CD4-positive, CD25-positive, alpha-beta regulatory T cell (primary cell): ENCODE data around the gene ATXN1. TPM values are rescaled to one million over a fixed set of nuclear protein-coding genes. Genes with fewer than 3 reads are reported as not detected.

Source experiments
- ATAC-seq, 2 donors: fragments of 150-1000 bp; cut with Tn5 transposase; one replicate each; pipeline ENCODE4 v1.10.0; 2021; ENCODE audit warnings: low read depth in 2 of 2, moderate number of reproducible peaks in 2 of 2, moderate library complexity in 1 of 2
- DNase-seq, 3 donors: peaks; one replicate each; pipeline versions ENCODE4 v3.0.0 to v3.0.0-alpha.2; 2012 to 2022; ENCODE audit warnings: mixed read lengths in 1 of 3
- H3K27ac ChIP-seq: one replicate; pipeline ENCODE4 v1.7.0; 2013; ENCODE audit warnings: mild to moderate bottlenecking, low read length; ENCODE audit not compliant: insufficient read depth, poor library complexity, severe bottlenecking
- H3K27me3 ChIP-seq: one replicate; pipeline ENCODE4 v1.7.0; 2013; ENCODE audit warnings: low read length; ENCODE audit not compliant: control insufficient read depth, insufficient read depth
- H3K36me3 ChIP-seq: one replicate; pipeline ENCODE4 v1.7.0; 2013; ENCODE audit warnings: mild to moderate bottlenecking, low read length, moderate library complexity; ENCODE audit not compliant: control insufficient read depth, insufficient read depth
- H3K4me1 ChIP-seq: 2 replicates; pipeline ENCODE4 v1.7.0; 2013; ENCODE audit warnings: mild to moderate bottlenecking, low read length; ENCODE audit not compliant: insufficient read depth, control insufficient read depth, poor library complexity, severe bottlenecking
- H3K4me3 ChIP-seq: one replicate; pipeline ENCODE4 v1.7.0; 2013; ENCODE audit warnings: low read depth, mild to moderate bottlenecking, low read length, moderate library complexity
- H3K9me3 ChIP-seq, 2 experiments: 1 replicate in 1 of 2; 2 replicates in 1 of 2; pipeline ENCODE4 v1.7.0; 2013; ENCODE audit warnings: low read length in 2 of 2, mild to moderate bottlenecking in 1 of 2, moderate library complexity in 1 of 2; ENCODE audit not compliant: control insufficient read depth in 2 of 2
- H3K27ac Mint-ChIP-seq, 3 donors: one replicate each; pipeline ENCODE4 v1.8.0; 2020 to 2022; ENCODE audit warnings: mild to moderate bottlenecking in 3 of 3, mixed read lengths in 3 of 3, moderate library complexity in 2 of 3
- H3K27me3 Mint-ChIP-seq: one replicate; pipeline ENCODE4 v1.8.0; 2022; ENCODE audit warnings: mild to moderate bottlenecking, mixed read lengths
- H3K36me3 Mint-ChIP-seq: one replicate; pipeline ENCODE4 v1.8.0; 2020; ENCODE audit warnings: mixed read lengths
- H3K4me1 Mint-ChIP-seq, 4 donors: one replicate each; pipeline ENCODE4 v1.8.0; 2020 to 2022; ENCODE audit warnings: mixed read lengths in 4 of 4, mild to moderate bottlenecking in 1 of 4
- H3K4me3 Mint-ChIP-seq, 4 donors: one replicate each; pipeline ENCODE4 v1.8.0; 2020 to 2022; ENCODE audit warnings: mild to moderate bottlenecking in 4 of 4, mixed read lengths in 4 of 4, moderate library complexity in 3 of 4
- H3K9me3 Mint-ChIP-seq, 7 donors: one replicate each; pipeline ENCODE4 v1.8.0; 2020 to 2022; ENCODE audit warnings: mixed read lengths in 7 of 7, mild to moderate bottlenecking in 3 of 7, moderate library complexity in 2 of 7
- polyA plus RNA-seq, 4 donors: library from polyadenylated mRNA; unstranded; fragments of 300-500 nt; fragmentation: Illumina TruSeq; gene quantifications; one replicate each; pipeline ENCODE4 v1.2.3, GENCODE V29; 2021
- total RNA-seq: library from RNA; stranded (reverse); gene quantifications from one replicate; pipeline ENCODE4 v1.2.3, GENCODE V29; 2022

ATXN1 gene
- total and polyA plus RNA-seq, 5 donors from 2014 or later, result 15.8 to 191 (median 19.2) TPM

- no peaks in the 10 kb centered on the region for H3K9me3 ChIP-seq
- Mint-ChIP-seq H3K4me3 (no peak overlapping the region), H3K27ac (no peak overlapping the region), H3K36me3 (peaks cover 3% of the 10 kb centered on the region), H3K27me3 (no peaks in the 10 kb centered on the region), H3K9me3 (no peaks in the 10 kb centered on the region), H3K4me1 (peaks cover 3 to 31% (median 12%) of the 10 kb centered on the region in 4 donors)
- ATAC-seq (no peak), DNase-seq (no peak)
- H3K27me3 ChIP-seq, result no peaks in the 10 kb centered on the region
- peaks cover 6% of the 10 kb centered on the region for H3K36me3 ChIP-seq
- no peak overlapping the region for H3K27ac ChIP-seq
- no peaks in the 10 kb centered on the region for H3K4me1 ChIP-seq
- no peak overlapping the region for H3K4me3 ChIP-seq
Observed at GRCh38 chr6:16535564-16535963, 225.7 kb downstream of the ATXN1 start.

- no peaks in the 10 kb centered on the region for H3K9me3 ChIP-seq
- no peaks in the 10 kb centered on the region for H3K4me1 ChIP-seq
- H3K27ac ChIP-seq, result no peak overlapping the region
- no peak overlapping the region for H3K4me3 ChIP-seq
- no peak overlapping the region for H3K4me3 Mint-ChIP-seq
- no peaks in the 10 kb centered on the region for H3K36me3 ChIP-seq
- no peak overlapping the region for H3K27ac Mint-ChIP-seq
- DNase-seq (no peak), ATAC-seq (no peak)
- no peaks in the 10 kb centered on the region for H3K27me3 ChIP-seq
- no peaks in the 10 kb centered on the region for H3K36me3 Mint-ChIP-seq
- no peaks in the 10 kb centered on the region for H3K9me3 Mint-ChIP-seq
- no peaks in the 10 kb centered on the region for H3K27me3 Mint-ChIP-seq
- peaks cover 3 to 24% (median 10%) of the 10 kb centered on the region in 4 donors for H3K4me1 Mint-ChIP-seq
Observed at GRCh38 chr6:16533721-16534136, 227.5 kb downstream of the ATXN1 start.

GRCh38 chr6:16533210-16533609 lies 228.1 kb downstream of the ATXN1 start:
- Histone ChIP-seq H3K27me3 (no peaks in the 10 kb centered on the region), H3K4me1 (no peaks in the 10 kb centered on the region), H3K36me3 (no peaks in the 10 kb centered on the region), H3K9me3 (no peaks in the 10 kb centered on the region), H3K27ac (no peak overlapping the region), H3K4me3 (no peak overlapping the region)
- no peak overlapping the region for H3K4me3 Mint-ChIP-seq
- H3K27me3 Mint-ChIP-seq, result no peaks in the 10 kb centered on the region
- DNase-seq (no peak), ATAC-seq (no peak)
- peak overlapping the region in 1 of 3 donors; percentile 2 for H3K27ac Mint-ChIP-seq
- H3K4me1 Mint-ChIP-seq, result peaks cover 3 to 24% (median 9%) of the 10 kb centered on the region in 4 donors
- H3K36me3 Mint-ChIP-seq, result no peaks in the 10 kb centered on the region
- no peaks in the 10 kb centered on the region for H3K9me3 Mint-ChIP-seq

- no peak for DNase-seq
- Histone ChIP-seq H3K4me3 (no peak overlapping the region), H3K4me1 (no peaks in the 10 kb centered on the region), H3K36me3 (peaks cover 1% of the 10 kb centered on the region), H3K27ac (no peak overlapping the region), H3K9me3 (no peaks in the 10 kb centered on the region), H3K27me3 (no peaks in the 10 kb centered on the region)
- peaks cover 0 to 4% (median 0%) of the 10 kb centered on the region in 7 donors for H3K9me3 Mint-ChIP-seq
- ATAC-seq, result no peak
- peaks cover 2 to 22% (median 9%) of the 10 kb centered on the region in 4 donors for H3K4me1 Mint-ChIP-seq
- H3K27me3 Mint-ChIP-seq, result no peaks in the 10 kb centered on the region
- H3K4me3 Mint-ChIP-seq, result no peak overlapping the region
- peaks cover 19% of the 10 kb centered on the region for H3K36me3 Mint-ChIP-seq
- peak overlapping the region in 1 of 3 donors; percentile 15 for H3K27ac Mint-ChIP-seq
Observed at GRCh38 chr6:16527691-16528090, 233.6 kb downstream of the ATXN1 start.

- Histone ChIP-seq H3K27me3 (no peaks in the 10 kb centered on the region), H3K27ac (no peak overlapping the region), H3K4me1 (no peaks in the 10 kb centered on the region), H3K4me3 (no peak overlapping the region), H3K9me3 (no peaks in the 10 kb centered on the region), H3K36me3 (peaks cover 30% of the 10 kb centered on the region)
- peaks cover 34% of the 10 kb centered on the region for H3K36me3 Mint-ChIP-seq
- peak overlapping the region in 1 of 3 donors; percentile 60 for H3K27ac Mint-ChIP-seq
- DNase-seq (peak in 1 of 3 donors; percentile 49), ATAC-seq (peak; percentile 55 to 69)
- peaks cover 5 to 19% (median 8%) of the 10 kb centered on the region in 4 donors for H3K4me1 Mint-ChIP-seq
- H3K27me3 Mint-ChIP-seq, result no peaks in the 10 kb centered on the region
- peaks cover 0 to 4% (median 0%) of the 10 kb centered on the region in 7 donors for H3K9me3 Mint-ChIP-seq
- H3K4me3 Mint-ChIP-seq, result no peak overlapping the region
Observed at GRCh38 chr6:16524380-16524707, 236.9 kb downstream of the ATXN1 start.

- ATAC-seq, result no peak
- peak overlapping the region in 1 of 3 donors; percentile 60 for H3K27ac Mint-ChIP-seq
- no peaks in the 10 kb centered on the region for H3K4me1 ChIP-seq
- no peaks in the 10 kb centered on the region for H3K9me3 ChIP-seq
- peaks cover 34% of the 10 kb centered on the region for H3K36me3 Mint-ChIP-seq
- no peak overlapping the region for H3K4me3 Mint-ChIP-seq
- no peak overlapping the region for H3K27ac ChIP-seq
- no peak for DNase-seq
- peaks cover 9 to 22% (median 12%) of the 10 kb centered on the region in 4 donors for H3K4me1 Mint-ChIP-seq
- no peak overlapping the region for H3K4me3 ChIP-seq
- no peaks in the 10 kb centered on the region for H3K27me3 Mint-ChIP-seq
- H3K27me3 ChIP-seq, result no peaks in the 10 kb centered on the region
- H3K36me3 ChIP-seq, result peaks cover 30% of the 10 kb centered on the region
- peaks cover 0 to 4% (median 0%) of the 10 kb centered on the region in 7 donors for H3K9me3 Mint-ChIP-seq
Observed at GRCh38 chr6:16523606-16524379, 237.5 kb downstream of the ATXN1 start.

GRCh38 chr6:16522937-16523336 lies 238.3 kb downstream of the ATXN1 start:
- no peak for ATAC-seq

GRCh38 chr6:16521528-16521927 lies 239.7 kb downstream of the ATXN1 start:
- no peak overlapping the region for H3K4me3 ChIP-seq
- Mint-ChIP-seq H3K4me1 (peaks cover 22 to 39% (median 27%) of the 10 kb centered on the region in 4 donors), H3K27ac (no peak overlapping the region), H3K27me3 (no peaks in the 10 kb centered on the region), H3K36me3 (peaks cover 30% of the 10 kb centered on the region), H3K9me3 (peaks cover 0 to 4% (median 0%) of the 10 kb centered on the region in 7 donors), H3K4me3 (no peak overlapping the region)
- no peaks in the 10 kb centered on the region for H3K27me3 ChIP-seq
- ATAC-seq (no peak), DNase-seq (no peak)
- peaks cover 11% of the 10 kb centered on the region for H3K4me1 ChIP-seq
- H3K36me3 ChIP-seq, result peaks cover 32% of the 10 kb centered on the region
- H3K27ac ChIP-seq, result no peak overlapping the region
- H3K9me3 ChIP-seq, result no peaks in the 10 kb centered on the region

More at GRCh38 chr6:16522937-16523336, 238.3 kb downstream of the ATXN1 start:
- no peak for DNase-seq
- Histone ChIP-seq H3K36me3 (peaks cover 32% of the 10 kb centered on the region), H3K27me3 (no peaks in the 10 kb centered on the region), H3K27ac (no peak overlapping the region), H3K4me1 (peaks cover 7% of the 10 kb centered on the region), H3K9me3 (no peaks in the 10 kb centered on the region), H3K4me3 (no peak overlapping the region)
- peaks cover 34% of the 10 kb centered on the region for H3K36me3 Mint-ChIP-seq
- no peaks in the 10 kb centered on the region for H3K27me3 Mint-ChIP-seq
- peaks cover 0 to 4% (median 0%) of the 10 kb centered on the region in 7 donors for H3K9me3 Mint-ChIP-seq
- H3K4me3 Mint-ChIP-seq, result no peak overlapping the region
- H3K4me1 Mint-ChIP-seq, result peaks cover 17 to 29% (median 18%) of the 10 kb centered on the region in 4 donors
- no peak overlapping the region for H3K27ac Mint-ChIP-seq
